ENCODE results near the gene NEDD4L. TPM values are rescaled to one million over a fixed set of nuclear protein-coding genes. Genes with fewer than 3 reads are reported as not detected.

The NEDD4L gene
- total RNA-seq, 2 donors from 2014 or later, result 149 to 212 TPM

DNA sequence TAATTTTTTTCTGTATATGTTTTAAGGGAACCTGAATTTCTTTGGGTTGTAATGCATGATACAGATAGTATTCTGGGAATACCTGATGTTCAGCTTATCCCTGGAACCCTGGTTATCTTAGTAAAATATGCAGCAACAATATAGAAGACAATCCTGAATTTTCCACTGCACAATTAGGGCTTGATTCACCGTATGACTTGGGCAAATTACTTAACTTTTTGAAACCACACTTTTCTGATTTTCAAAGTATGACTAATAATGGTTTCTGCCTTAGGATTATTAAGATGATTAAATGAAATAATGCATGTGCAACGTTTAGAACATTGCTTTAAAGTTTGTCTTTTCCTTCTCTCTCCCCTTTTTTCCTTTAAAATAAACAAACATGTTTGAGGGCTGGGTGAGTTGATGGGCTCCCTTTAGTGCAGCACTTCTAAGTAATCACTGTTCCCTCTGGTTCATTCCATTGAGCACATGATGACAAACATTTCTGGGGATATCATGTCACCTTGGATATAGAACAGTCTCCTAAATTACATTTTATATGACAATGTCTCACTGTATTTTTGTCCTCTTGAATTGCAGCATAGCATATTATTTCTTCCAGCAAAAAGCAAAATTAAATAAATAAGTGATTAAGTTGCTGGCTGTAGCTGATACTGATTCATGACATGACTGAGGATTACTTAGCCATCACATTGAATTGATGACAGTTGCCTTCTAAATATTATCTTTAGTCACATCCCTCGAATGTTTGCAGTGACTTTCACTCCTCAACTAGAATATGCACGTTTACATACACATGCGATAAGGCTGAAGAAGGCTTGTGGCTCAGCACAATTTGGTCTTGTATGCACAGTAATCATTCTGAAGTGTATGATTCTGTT is 254.5 kb downstream of the NEDD4L start:
- no peak for DNase-seq

DNA sequence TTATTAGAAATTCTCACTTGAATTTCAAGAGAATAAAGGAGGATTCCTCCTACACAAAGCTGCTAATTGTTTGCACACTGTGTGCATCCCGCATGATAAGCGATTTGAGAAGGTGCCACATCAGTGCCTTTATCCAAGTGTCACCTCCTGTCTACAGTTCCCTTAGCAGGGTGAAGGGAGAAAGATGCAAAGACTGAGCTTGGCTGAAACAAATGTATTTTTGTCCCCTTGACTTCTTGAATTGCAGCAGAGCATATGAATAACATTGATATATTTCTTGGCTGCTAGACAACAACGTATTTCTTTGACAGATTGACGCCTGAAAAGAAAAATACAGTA is 255.1 kb downstream of the NEDD4L start:
- DNase-seq, result no peak
- Histone ChIP-seq H3K36me3 (no peaks in the 10 kb centered on the region), H3K27me3 (no peaks in the 10 kb centered on the region), H3K4me1 (no peaks in the 10 kb centered on the region), H3K4me3 (no peak overlapping the region), H3K27ac (no peak overlapping the region), H3K9me3 (no peaks in the 10 kb centered on the region), H3K9ac (ENCODE audit: low read depth in 2 of 2, low read length in 2 of 2) (no peak overlapping the region)
- TF ChIP-seq, protein P1, sequence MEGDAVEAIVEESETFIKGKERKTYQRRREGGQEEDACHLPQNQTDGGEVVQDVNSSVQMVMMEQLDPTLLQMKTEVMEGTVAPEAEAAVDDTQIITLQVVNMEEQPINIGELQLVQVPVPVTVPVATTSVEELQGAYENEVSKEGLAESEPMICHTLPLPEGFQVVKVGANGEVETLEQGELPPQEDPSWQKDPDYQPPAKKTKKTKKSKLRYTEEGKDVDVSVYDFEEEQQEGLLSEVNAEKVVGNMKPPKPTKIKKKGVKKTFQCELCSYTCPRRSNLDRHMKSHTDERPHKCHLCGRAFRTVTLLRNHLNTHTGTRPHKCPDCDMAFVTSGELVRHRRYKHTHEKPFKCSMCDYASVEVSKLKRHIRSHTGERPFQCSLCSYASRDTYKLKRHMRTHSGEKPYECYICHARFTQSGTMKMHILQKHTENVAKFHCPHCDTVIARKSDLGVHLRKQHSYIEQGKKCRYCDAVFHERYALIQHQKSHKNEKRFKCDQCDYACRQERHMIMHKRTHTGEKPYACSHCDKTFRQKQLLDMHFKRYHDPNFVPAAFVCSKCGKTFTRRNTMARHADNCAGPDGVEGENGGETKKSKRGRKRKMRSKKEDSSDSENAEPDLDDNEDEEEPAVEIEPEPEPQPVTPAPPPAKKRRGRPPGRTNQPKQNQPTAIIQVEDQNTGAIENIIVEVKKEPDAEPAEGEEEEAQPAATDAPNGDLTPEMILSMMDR (IDR thresholded peaks at IDR 0.05), result no peak
- intact Hi-C loops (cut with DNase I), result no loop called here

More for the DNA sequence above, 254.5 kb downstream of the NEDD4L start:
- Histone ChIP-seq H3K27me3 (no peaks in the 10 kb centered on the region), H3K9ac (ENCODE audit: low read depth in 2 of 2, low read length in 2 of 2) (no peak overlapping the region), H3K27ac (no peak overlapping the region), H3K36me3 (no peaks in the 10 kb centered on the region), H3K9me3 (no peaks in the 10 kb centered on the region), H3K4me1 (no peaks in the 10 kb centered on the region), H3K4me3 (no peak overlapping the region)
- TF ChIP-seq, protein P1 (IDR thresholded peaks at IDR 0.05), result no peak
- intact Hi-C loops (cut with DNase I), result no loop called here

DNA sequence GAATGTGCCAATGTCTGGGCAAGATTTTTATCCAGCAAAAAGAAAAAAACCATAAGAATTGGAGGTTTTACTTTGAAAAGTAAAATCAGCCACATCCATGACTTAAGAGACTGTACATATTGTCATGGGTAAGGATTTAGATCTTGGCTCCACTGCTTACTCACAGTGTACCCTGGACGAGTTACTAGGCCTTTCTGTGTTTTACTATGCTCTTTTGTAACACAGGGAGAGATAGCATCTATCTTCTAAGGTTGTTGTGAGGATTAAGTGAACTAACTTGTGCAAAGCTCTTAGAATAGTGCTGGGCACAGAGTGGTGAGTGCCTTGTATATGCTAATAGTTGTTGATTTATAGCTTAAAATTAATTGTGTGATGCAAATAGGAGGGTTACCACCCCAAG is 255.9 kb downstream of the NEDD4L start:
- intact Hi-C loops (cut with DNase I), result no loop called here
- H3K4me1 ChIP-seq, result no peaks in the 10 kb centered on the region
- H3K4me3 ChIP-seq, result no peak overlapping the region
- H3K27ac ChIP-seq, result no peak overlapping the region
- no peak for DNase-seq
- no peaks in the 10 kb centered on the region for H3K27me3 ChIP-seq
- no peaks in the 10 kb centered on the region for H3K9me3 ChIP-seq
- no peaks in the 10 kb centered on the region for H3K36me3 ChIP-seq
- TF ChIP-seq, protein P1 (IDR thresholded peaks at IDR 0.05), result no peak
- no peak overlapping the region for H3K9ac ChIP-seq (ENCODE audit: low read depth in 2 of 2, low read length in 2 of 2)

DNA sequence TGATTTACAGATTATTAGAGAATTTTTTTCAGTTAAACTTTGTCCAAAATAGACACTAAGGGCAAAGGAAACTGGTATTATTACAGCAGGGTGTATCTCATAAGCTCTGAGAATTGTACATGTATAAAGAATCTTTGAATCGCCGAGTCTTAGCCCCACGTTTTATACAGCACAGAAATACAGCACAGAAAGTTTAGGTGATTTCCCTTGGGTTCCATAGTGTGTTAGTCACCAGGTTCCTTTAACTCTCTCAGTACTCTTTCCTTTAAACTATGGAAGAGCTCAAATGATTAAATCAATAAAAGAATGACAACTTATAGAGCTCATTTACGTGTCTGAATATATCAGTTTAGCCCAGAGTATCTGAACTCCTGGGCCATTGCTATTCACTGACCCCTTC is 256.8 kb downstream of the NEDD4L start:
- no peaks in the 10 kb centered on the region for H3K4me1 ChIP-seq
- no peaks in the 10 kb centered on the region for H3K36me3 ChIP-seq
- H3K9me3 ChIP-seq, result no peaks in the 10 kb centered on the region
- no peak for DNase-seq
- no peak overlapping the region for H3K27ac ChIP-seq
- intact Hi-C loops (cut with DNase I), result no loop called here
- no peak overlapping the region for H3K9ac ChIP-seq (ENCODE audit: low read depth in 2 of 2, low read length in 2 of 2)
- TF ChIP-seq, protein P1 (IDR thresholded peaks at IDR 0.05), result no peak
- H3K27me3 ChIP-seq, result no peaks in the 10 kb centered on the region
- no peak overlapping the region for H3K4me3 ChIP-seq

DNA sequence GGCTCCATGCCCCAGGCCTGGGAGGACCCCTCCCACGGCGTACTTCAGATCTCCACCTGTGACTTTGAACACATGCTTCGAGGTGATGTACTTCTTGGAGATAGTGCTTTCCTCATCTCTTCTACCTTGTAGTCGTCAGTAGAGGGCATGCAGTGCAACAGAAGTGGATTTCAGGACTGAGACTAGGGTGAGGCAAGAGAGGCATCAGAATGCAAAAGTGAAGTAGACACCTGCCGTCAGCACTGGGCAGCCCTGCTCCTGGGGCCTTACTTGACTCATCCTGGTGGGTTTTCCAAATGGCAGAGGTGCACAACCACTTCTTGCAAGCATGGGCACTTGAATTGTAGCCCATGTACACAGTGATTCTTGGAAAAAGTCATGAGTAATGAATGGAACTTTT is 258.8 kb downstream of the NEDD4L start:
- DNase-seq, result no peak
- intact Hi-C loops (cut with DNase I), result no loop called here
- H3K9ac ChIP-seq (ENCODE audit: low read depth in 2 of 2, low read length in 2 of 2), result no peak overlapping the region
- H3K27ac ChIP-seq, result no peak overlapping the region
- H3K36me3 ChIP-seq, result no peaks in the 10 kb centered on the region
- no peaks in the 10 kb centered on the region for H3K9me3 ChIP-seq
- TF ChIP-seq, protein P1 (IDR thresholded peaks at IDR 0.05), result no peak
- no peaks in the 10 kb centered on the region for H3K4me1 ChIP-seq
- H3K4me3 ChIP-seq, result no peak overlapping the region
- H3K27me3 ChIP-seq, result no peaks in the 10 kb centered on the region

Data from colonic mucosa (tissue), 4 donors.